SU-DHL-6 (cell line): Measurements from ENCODE around the gene SP140L.
A peak's percentile ranks its signal among the peaks of the same experiment; 100 is the strongest.

ENCODE experiments used
- H2AFZ ChIP-seq: fragments of 200-600 bp; sonication (generic); 2 replicates; pipeline ENCODE4 v1.6.1; 2014; ENCODE audit warnings: low read depth, mild to moderate bottlenecking, moderate library complexity, mixed read lengths, antibody characterized with exemption, low read length; ENCODE audit not compliant: severe bottlenecking
- H3F3A ChIP-seq: fragments of 200-600 bp; shearing (Covaris generic); 2 replicates; pipeline ENCODE4 v1.6.0; 2016; ENCODE audit warnings: antibody characterized with exemption, mild to moderate bottlenecking; ENCODE audit not compliant: insufficient read depth
- H3K27ac ChIP-seq: fragments of 200-600 bp; sonication (generic); 2 replicates; pipeline ENCODE4 v1.5.1; 2016; ENCODE audit warnings: low read depth, mild to moderate bottlenecking, low read length, moderate library complexity, mixed read lengths
- H3K27me3 ChIP-seq: fragments of 200-600 bp; sonication (generic), shearing (Covaris generic); 2 replicates; pipeline ENCODE4 v1.6.0; 2014; ENCODE audit warnings: mild to moderate bottlenecking, low read length
- H3K36me3 ChIP-seq: fragments of 200-600 bp; sonication (generic); 2 replicates; pipeline ENCODE4 v1.6.1; 2014; ENCODE audit warnings: mild to moderate bottlenecking, low read length, mixed read lengths
- H3K4me2 ChIP-seq: fragments of 300-600, 200-600 bp; shearing (Covaris generic), sonication (generic); 2 replicates; pipeline ENCODE4 v1.6.0; 2014; ENCODE audit warnings: low read length, low read depth, mild to moderate bottlenecking; ENCODE audit not compliant: poor library complexity, severe bottlenecking
- H3K4me3 ChIP-seq: fragments of 200-600 bp; sonication (generic); 2 replicates; pipeline ENCODE4 v1.5.1; 2014; ENCODE audit warnings: antibody characterized with exemption, low read length, mild to moderate bottlenecking, mixed read lengths; ENCODE audit not compliant: insufficient read depth, poor library complexity, severe bottlenecking
- H3K79me2 ChIP-seq: fragments of 200-600 bp; sonication (generic); 2 replicates; pipeline ENCODE4 v1.6.1; 2014; ENCODE audit warnings: mild to moderate bottlenecking, low read length, moderate library complexity; ENCODE audit not compliant: insufficient read depth
- H3K9ac ChIP-seq: fragments of 200-600 bp; sonication (generic); 2 replicates; pipeline ENCODE4 v1.7.0; 2014; ENCODE audit warnings: mild to moderate bottlenecking, low read length
- H3K9me2 ChIP-seq: fragments of 200-600 bp; sonication (generic); replicated peaks from 2 replicates; pipeline ENCODE4 v1.6.1; 2014; ENCODE audit warnings: low read length; ENCODE audit not compliant: insufficient read depth
- H3K9me3 ChIP-seq: fragments of 200-600 bp; sonication (generic); 2 replicates; pipeline ENCODE4 v1.6.1; 2014; ENCODE audit warnings: low read length, mixed read lengths; ENCODE audit not compliant: insufficient read depth
- H4K20me1 ChIP-seq: fragments of 200-600 bp; sonication (generic); 2 replicates; pipeline ENCODE4 v1.6.1; 2014; ENCODE audit warnings: low read depth, mild to moderate bottlenecking, antibody characterized with exemption, low read length, moderate library complexity, mixed read lengths
- EZH2phosphoT487 ChIP-seq: fragments of 200-600 bp; sonication (generic), shearing (Covaris generic); conservative IDR thresholded peaks from 2 replicates; pipeline ENCODE4 v1.6.1; 2018; ENCODE audit warnings: mild to moderate bottlenecking, antibody characterized with exemption, low read length, moderate library complexity, mixed read lengths
- TF ChIP-seq, protein P1 (sequence below): fragments of 200-600 bp; sonication (generic); IDR thresholded peaks from one replicate; pipeline ENCODE4 v1.5.1; 2017; ENCODE audit warnings: antibody characterized with exemption, mild to moderate bottlenecking, low read length, moderate library complexity; ENCODE audit not compliant: insufficient read depth, poor library complexity, severe bottlenecking

SP140L gene

GRCh38 chr2:230412371-230412711 lies 85.3 kb downstream of the SP140L start:
- Histone ChIP-seq H3K9ac (peak overlapping the region; percentile 66), H3K27ac (no peak overlapping the region), H3K79me2 (peaks cover 9% of the 10 kb centered on the region), H3K9me2 (no peaks in the 10 kb centered on the region), H4K20me1 (no peaks in the 10 kb centered on the region), H3K4me3 (peak overlapping the region; percentile 52), H3K36me3 (no peaks in the 10 kb centered on the region), H2AFZ (peak overlapping the region; percentile 56), H3F3A (peaks cover 18% of the 10 kb centered on the region), H3K27me3 (no peaks in the 10 kb centered on the region), H3K9me3 (no peaks in the 10 kb centered on the region), H3K4me2 (peak overlapping the region; percentile 60)
- TF ChIP-seq, protein P1, sequence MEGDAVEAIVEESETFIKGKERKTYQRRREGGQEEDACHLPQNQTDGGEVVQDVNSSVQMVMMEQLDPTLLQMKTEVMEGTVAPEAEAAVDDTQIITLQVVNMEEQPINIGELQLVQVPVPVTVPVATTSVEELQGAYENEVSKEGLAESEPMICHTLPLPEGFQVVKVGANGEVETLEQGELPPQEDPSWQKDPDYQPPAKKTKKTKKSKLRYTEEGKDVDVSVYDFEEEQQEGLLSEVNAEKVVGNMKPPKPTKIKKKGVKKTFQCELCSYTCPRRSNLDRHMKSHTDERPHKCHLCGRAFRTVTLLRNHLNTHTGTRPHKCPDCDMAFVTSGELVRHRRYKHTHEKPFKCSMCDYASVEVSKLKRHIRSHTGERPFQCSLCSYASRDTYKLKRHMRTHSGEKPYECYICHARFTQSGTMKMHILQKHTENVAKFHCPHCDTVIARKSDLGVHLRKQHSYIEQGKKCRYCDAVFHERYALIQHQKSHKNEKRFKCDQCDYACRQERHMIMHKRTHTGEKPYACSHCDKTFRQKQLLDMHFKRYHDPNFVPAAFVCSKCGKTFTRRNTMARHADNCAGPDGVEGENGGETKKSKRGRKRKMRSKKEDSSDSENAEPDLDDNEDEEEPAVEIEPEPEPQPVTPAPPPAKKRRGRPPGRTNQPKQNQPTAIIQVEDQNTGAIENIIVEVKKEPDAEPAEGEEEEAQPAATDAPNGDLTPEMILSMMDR: no peak
- no peak for TF ChIP-seq EZH2phosphoT487

- Histone ChIP-seq H3F3A (peaks cover 19% of the 10 kb centered on the region), H3K4me2 (peak overlapping the region; percentile 60)
These were observed 85.9 kb downstream of the SP140L start for GRCh38 chr2:230412846-230413245.

GRCh38 chr2:230413479-230413878 lies 86.5 kb downstream of the SP140L start:
- peaks cover 19% of the 10 kb centered on the region for H3F3A ChIP-seq
- H3K9me3 ChIP-seq: no peaks in the 10 kb centered on the region
- peaks cover 20% of the 10 kb centered on the region for H3K79me2 ChIP-seq
- no peak overlapping the region for H2AFZ ChIP-seq
- H3K36me3 ChIP-seq: no peaks in the 10 kb centered on the region
- TF ChIP-seq, protein P1: no peak
- no peak for TF ChIP-seq EZH2phosphoT487
- no peak overlapping the region; the same call in 1 of the 2 replicates for H3K9ac ChIP-seq
- no peaks in the 10 kb centered on the region for H4K20me1 ChIP-seq
- no peak overlapping the region for H3K27ac ChIP-seq
- no peaks in the 10 kb centered on the region for H3K9me2 ChIP-seq
- H3K27me3 ChIP-seq: no peaks in the 10 kb centered on the region
- no peak overlapping the region for H3K4me3 ChIP-seq
- no peak overlapping the region for H3K4me2 ChIP-seq

More at GRCh38 chr2:230412846-230413245, 85.9 kb downstream of the SP140L start:
- H3K9me2 ChIP-seq: no peaks in the 10 kb centered on the region
- no peaks in the 10 kb centered on the region for H4K20me1 ChIP-seq
- no peak overlapping the region for H3K4me3 ChIP-seq
- H3K27me3 ChIP-seq: no peaks in the 10 kb centered on the region
- TF ChIP-seq, protein P1: no peak
- no peak for TF ChIP-seq EZH2phosphoT487
- no peak overlapping the region for H3K27ac ChIP-seq
- H3K36me3 ChIP-seq: no peaks in the 10 kb centered on the region
- peaks cover 14% of the 10 kb centered on the region for H3K79me2 ChIP-seq
- H3K9ac ChIP-seq: no peak overlapping the region
- H3K9me3 ChIP-seq: no peaks in the 10 kb centered on the region
- H2AFZ ChIP-seq: no peak overlapping the region

- H3K4me2 ChIP-seq: no peak overlapping the region
These were observed 87.3 kb downstream of the SP140L start for GRCh38 chr2:230414302-230414701.

More at GRCh38 chr2:230414302-230414701, 87.3 kb downstream of the SP140L start:
- Histone ChIP-seq H4K20me1 (no peaks in the 10 kb centered on the region), H2AFZ (no peak overlapping the region), H3K9ac (no peak overlapping the region), H3K9me2 (no peaks in the 10 kb centered on the region), H3K9me3 (no peaks in the 10 kb centered on the region), H3K27ac (no peak overlapping the region), H3K4me3 (no peak overlapping the region), H3K79me2 (peaks cover 28% of the 10 kb centered on the region), H3F3A (peaks cover 20% of the 10 kb centered on the region), H3K27me3 (no peaks in the 10 kb centered on the region), H3K36me3 (peaks cover 4% of the 10 kb centered on the region; the same call in 1 of the 2 replicates)
- TF ChIP-seq, protein P1: no peak
